ENCODE results near the gene COL5A2. TPM values are rescaled to one million over a fixed set of nuclear protein-coding genes. Genes with fewer than 3 reads are reported as not detected.
A peak's percentile ranks its signal among the peaks of the same experiment; 100 is the strongest.

The COL5A2 gene
- total RNA-seq, 3 donors from 2014 or later = 22.7 to 111 (median 30.8) TPM

DNA sequence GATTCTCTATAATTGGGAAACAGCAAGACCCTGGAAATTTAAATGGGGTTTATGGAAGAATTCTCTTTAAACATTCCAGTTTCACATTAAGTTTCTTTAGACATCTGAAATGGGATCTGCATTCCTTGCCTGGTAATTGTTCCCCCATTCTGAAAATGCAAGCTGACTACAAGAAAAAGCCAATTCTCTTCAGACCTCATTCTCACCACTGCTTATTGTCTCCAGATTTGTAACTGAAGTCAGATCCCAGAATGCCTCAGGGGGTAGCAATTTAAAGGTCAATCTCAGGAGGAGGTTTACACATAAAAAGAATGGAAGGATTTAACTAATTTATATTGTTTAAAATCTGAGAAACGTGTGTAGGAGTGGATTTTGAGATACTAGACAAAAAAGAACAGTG lies 164.2 kb downstream of the COL5A2 start:
- intact Hi-C loops (cut with DNase I; ENCODE audit: low total_unique reads) = no loop called here
- Histone ChIP-seq H3K36me3 (no peaks in the 10 kb centered on the region), H3K9me3 (no peaks in the 10 kb centered on the region), H3K4me1 (no peaks in the 10 kb centered on the region), H3K4me3 (no peak overlapping the region), H3K27me3 (no peaks in the 10 kb centered on the region), H3K27ac (no peak overlapping the region)
- no peak for DNase-seq (ENCODE audit: low spot score in 2 of 2)
- TF ChIP-seq, protein P1, sequence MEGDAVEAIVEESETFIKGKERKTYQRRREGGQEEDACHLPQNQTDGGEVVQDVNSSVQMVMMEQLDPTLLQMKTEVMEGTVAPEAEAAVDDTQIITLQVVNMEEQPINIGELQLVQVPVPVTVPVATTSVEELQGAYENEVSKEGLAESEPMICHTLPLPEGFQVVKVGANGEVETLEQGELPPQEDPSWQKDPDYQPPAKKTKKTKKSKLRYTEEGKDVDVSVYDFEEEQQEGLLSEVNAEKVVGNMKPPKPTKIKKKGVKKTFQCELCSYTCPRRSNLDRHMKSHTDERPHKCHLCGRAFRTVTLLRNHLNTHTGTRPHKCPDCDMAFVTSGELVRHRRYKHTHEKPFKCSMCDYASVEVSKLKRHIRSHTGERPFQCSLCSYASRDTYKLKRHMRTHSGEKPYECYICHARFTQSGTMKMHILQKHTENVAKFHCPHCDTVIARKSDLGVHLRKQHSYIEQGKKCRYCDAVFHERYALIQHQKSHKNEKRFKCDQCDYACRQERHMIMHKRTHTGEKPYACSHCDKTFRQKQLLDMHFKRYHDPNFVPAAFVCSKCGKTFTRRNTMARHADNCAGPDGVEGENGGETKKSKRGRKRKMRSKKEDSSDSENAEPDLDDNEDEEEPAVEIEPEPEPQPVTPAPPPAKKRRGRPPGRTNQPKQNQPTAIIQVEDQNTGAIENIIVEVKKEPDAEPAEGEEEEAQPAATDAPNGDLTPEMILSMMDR (IDR thresholded peaks at IDR 0.05) = no peak
- TF ChIP-seq POLR2AphosphoS5 (IDR thresholded peaks at IDR 0.05) = no peak
- TF ChIP-seq POLR2A (IDR thresholded peaks at IDR 0.05) = no peak

DNA sequence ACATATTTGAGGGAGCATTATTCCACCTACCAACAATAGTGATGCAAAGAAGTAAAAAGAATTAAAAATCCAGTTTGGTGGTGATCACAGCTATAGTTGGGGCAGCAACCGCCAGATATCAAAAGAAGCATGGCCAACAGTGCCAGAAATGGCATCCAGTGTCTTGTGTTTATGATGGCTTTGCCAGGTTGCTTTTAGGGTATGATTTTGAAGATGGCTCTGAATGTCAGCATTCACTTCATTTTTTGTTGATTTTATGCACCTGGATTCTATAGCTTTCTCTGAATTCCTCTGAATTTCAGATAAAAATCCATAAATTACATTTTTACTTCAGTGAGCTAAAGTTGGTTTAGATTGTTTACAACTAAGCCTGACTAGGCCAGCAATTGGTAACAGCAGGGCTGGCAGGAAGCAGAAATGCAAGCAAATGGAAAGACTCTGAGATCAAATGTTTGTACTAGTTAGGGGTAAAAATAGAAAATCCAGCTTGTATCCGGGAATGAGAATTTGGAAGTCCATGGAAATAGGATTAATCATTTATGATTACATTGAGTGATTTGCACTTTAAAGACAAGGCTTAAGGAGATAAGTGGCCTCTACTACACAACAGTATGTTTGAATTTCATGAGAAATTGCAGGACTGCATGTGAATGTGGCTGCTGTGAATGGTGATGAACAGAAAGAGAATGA lies 165.0 kb downstream of the COL5A2 start:
- no peaks in the 10 kb centered on the region for H3K27me3 ChIP-seq
- H3K27ac ChIP-seq = peak overlapping the region in 1 of 2 donors; percentile 60
- H3K4me3 ChIP-seq = no peak overlapping the region
- DNase-seq (ENCODE audit: low spot score in 2 of 2) = no peak
- H3K36me3 ChIP-seq = peaks cover 1% of the 10 kb centered on the region
- TF ChIP-seq, protein P1 (IDR thresholded peaks at IDR 0.05) = no peak
- TF ChIP-seq POLR2A (IDR thresholded peaks at IDR 0.05) (no peak), POLR2AphosphoS5 (IDR thresholded peaks at IDR 0.05) (no peak)
- no peaks in the 10 kb centered on the region for H3K4me1 ChIP-seq
- intact Hi-C loops (cut with DNase I; ENCODE audit: low total_unique reads) = no loop called here
- no peaks in the 10 kb centered on the region for H3K9me3 ChIP-seq

- Histone ChIP-seq H3K9me3 (no peaks in the 10 kb centered on the region), H3K27me3 (no peaks in the 10 kb centered on the region), H3K4me3 (no peak overlapping the region), H3K4me1 (no peaks in the 10 kb centered on the region), H3K36me3 (peaks cover 4% of the 10 kb centered on the region), H3K27ac (peak overlapping the region in 1 of 2 donors; percentile 60)
- intact Hi-C loops (cut with DNase I; ENCODE audit: low total_unique reads) = no loop called here
- TF ChIP-seq, protein P1 (IDR thresholded peaks at IDR 0.05) = no peak
- TF ChIP-seq POLR2A (IDR thresholded peaks at IDR 0.05) (no peak), POLR2AphosphoS5 (IDR thresholded peaks at IDR 0.05) (no peak)
- DNase-seq (ENCODE audit: low spot score in 2 of 2) = no peak
These were observed 165.7 kb downstream of the COL5A2 start for GRCh38 chr2:189013671-189014448.

GRCh38 chr2:189013031-189013430 lies 166.5 kb downstream of the COL5A2 start:
- peaks cover 4% of the 10 kb centered on the region for H3K36me3 ChIP-seq
- intact Hi-C loops (cut with DNase I; ENCODE audit: low total_unique reads) = no loop called here
- H3K27me3 ChIP-seq = no peaks in the 10 kb centered on the region
- no peak overlapping the region for H3K27ac ChIP-seq
- H3K4me1 ChIP-seq = no peaks in the 10 kb centered on the region
- H3K4me3 ChIP-seq = no peak overlapping the region
- DNase-seq (ENCODE audit: low spot score in 2 of 2) = no peak
- TF ChIP-seq, protein P1 (IDR thresholded peaks at IDR 0.05) = no peak
- TF ChIP-seq POLR2AphosphoS5 (IDR thresholded peaks at IDR 0.05) (no peak), POLR2A (IDR thresholded peaks at IDR 0.05) (no peak)
- no peaks in the 10 kb centered on the region for H3K9me3 ChIP-seq

DNA sequence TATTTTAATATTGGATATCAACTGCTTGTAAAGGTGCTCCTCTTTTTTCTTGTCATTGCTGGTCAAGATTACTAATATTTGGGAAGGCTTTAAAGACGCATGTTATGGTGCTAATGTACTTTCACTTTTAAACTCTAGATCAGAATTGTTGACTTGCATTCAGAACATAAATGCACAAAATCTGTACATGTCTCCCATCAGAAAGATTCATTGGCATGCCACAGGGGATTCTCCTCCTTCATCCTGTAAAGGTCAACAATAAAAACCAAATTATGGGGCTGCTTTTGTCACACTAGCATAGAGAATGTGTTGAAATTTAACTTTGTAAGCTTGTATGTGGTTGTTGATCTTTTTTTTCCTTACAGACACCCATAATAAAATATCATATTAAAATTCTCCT lies 167.2 kb downstream of the COL5A2 start:
- H3K4me1 ChIP-seq = no peaks in the 10 kb centered on the region
- TF ChIP-seq, protein P1 (IDR thresholded peaks at IDR 0.05) = no peak
- TF ChIP-seq POLR2AphosphoS5 (IDR thresholded peaks at IDR 0.05) (no peak), POLR2A (IDR thresholded peaks at IDR 0.05) (no peak)
- no peak for DNase-seq (ENCODE audit: low spot score in 2 of 2)
- no peaks in the 10 kb centered on the region for H3K9me3 ChIP-seq
- intact Hi-C loops (cut with DNase I; ENCODE audit: low total_unique reads) = no loop called here
- H3K36me3 ChIP-seq = peaks cover 4% of the 10 kb centered on the region
- H3K27me3 ChIP-seq = no peaks in the 10 kb centered on the region
- H3K4me3 ChIP-seq = no peak overlapping the region
- no peak overlapping the region for H3K27ac ChIP-seq
